ENCODE measurements around the gene ITPRIPL2. TPM values are rescaled to one million over a fixed set of nuclear protein-coding genes. Genes with fewer than 3 reads are reported as not detected.

Gene ITPRIPL2
- total RNA-seq, 6 experiments from 2014 or later, result 12.2 to 23.5 (median 17.7) TPM

GRCh38 chr16:19126300-19126699 is 12.5 kb downstream of the ITPRIPL2 start:
- Histone ChIP-seq H3K4me1 (peaks cover 0 to 29% (median 5%) of the 10 kb centered on the region in 4 donors), H3K27me3 (no peaks in the 10 kb centered on the region), H3K36me3 (no peaks in the 10 kb centered on the region), H3K9me3 (no peaks in the 10 kb centered on the region), H3K4me3 (no peak overlapping the region), H3K27ac (no peak overlapping the region)
- no peak for ATAC-seq
- TF ChIP-seq CTCF (IDR thresholded peaks at IDR 0.05) (no peak), POLR2A (IDR thresholded peaks at IDR 0.05) (no peak)
- DNase-seq, result no peak
- intact Hi-C loops (cut with DNase I), result no loop called here

GRCh38 chr16:19127205-19127604 is 13.4 kb downstream of the ITPRIPL2 start:
- Histone ChIP-seq H3K27me3 (no peaks in the 10 kb centered on the region), H3K4me1 (peaks cover 0 to 33% (median 8%) of the 10 kb centered on the region in 4 donors), H3K27ac (no peak overlapping the region), H3K4me3 (no peak overlapping the region), H3K36me3 (no peaks in the 10 kb centered on the region), H3K9me3 (no peaks in the 10 kb centered on the region)
- intact Hi-C loops (cut with DNase I), result no loop called here
- no peak for ATAC-seq
- 70% methylated on average over 3 of the region's 3 CpGs for WGBS (ENCODE audit: insufficient coverage, low coverage, low lambda C conversion rate, missing lambda C conversion rate)
- TF ChIP-seq POLR2A (IDR thresholded peaks at IDR 0.05) (no peak), CTCF (IDR thresholded peaks at IDR 0.05) (no peak)
- no peak for DNase-seq

- TF ChIP-seq CTCF (IDR thresholded peaks at IDR 0.05) (no peak), POLR2A (IDR thresholded peaks at IDR 0.05) (no peak)
- Histone ChIP-seq H3K27ac (no peak overlapping the region), H3K9me3 (no peaks in the 10 kb centered on the region), H3K4me3 (no peak overlapping the region), H3K27me3 (no peaks in the 10 kb centered on the region), H3K36me3 (no peaks in the 10 kb centered on the region), H3K4me1 (peaks cover 0 to 31% (median 8%) of the 10 kb centered on the region in 4 donors)
- ATAC-seq (no peak), DNase-seq (no peak)
- 40% methylated on average over 1 of the region's 3 CpGs for WGBS (ENCODE audit: insufficient coverage, low coverage, low lambda C conversion rate, missing lambda C conversion rate)
- intact Hi-C loops (cut with DNase I), result no loop called here
Observed at GRCh38 chr16:19127674-19128131, 13.9 kb downstream of the ITPRIPL2 start.

- H3K4me1 ChIP-seq, result peaks cover 0 to 25% (median 6%) of the 10 kb centered on the region in 4 donors
- no peak for DNase-seq
- 92% methylated on average over 7 of the region's 7 CpGs for WGBS (ENCODE audit: insufficient coverage, low coverage, low lambda C conversion rate, missing lambda C conversion rate)
- H3K27ac ChIP-seq, result no peak overlapping the region
- H3K27me3 ChIP-seq, result no peaks in the 10 kb centered on the region
- TF ChIP-seq POLR2A (IDR thresholded peaks at IDR 0.05), result no peak
- TF ChIP-seq CTCF (IDR thresholded peaks at IDR 0.05), result no peak
- H3K36me3 ChIP-seq, result no peaks in the 10 kb centered on the region
- H3K4me3 ChIP-seq, result no peak overlapping the region
- no peaks in the 10 kb centered on the region for H3K9me3 ChIP-seq
- ATAC-seq, result no peak
- intact Hi-C loops (cut with DNase I), result no loop called here
Observed at GRCh38 chr16:19128454-19129200, 14.9 kb downstream of the ITPRIPL2 start.

All from right lobe of liver (tissue), 6 donors.